SK-N-SH (cell line): Measurements from ENCODE around the gene CUX1. TPM values are rescaled to one million over a fixed set of nuclear protein-coding genes. Genes with fewer than 3 reads are reported as not detected.
A peak's percentile ranks its signal among the peaks of the same experiment; 100 is the strongest.
"Not testable (repeated sequence)": the region's sequence is repeated elsewhere in the genome, so short reads cannot be mapped to it uniquely, and the experiment has no call there.

Experiments
- CTCF ChIA-PET: fragments of 300-600, 350-600 bp; formaldehyde crosslinking; extraction: SDS; loops from one replicate; lab custom pipeline; 2021; lab: Yijun Ruan, JAX
- POLR2A ChIA-PET: fragments of 350-600 bp; sonication (Branson Sonifier 250); formaldehyde crosslinking; extraction: SDS; loops from one replicate; lab custom pipeline; 2020; ENCODE audit warnings: antibody characterized with exemption, inconsistent platforms; lab: Yijun Ruan, JAX
- DNase-seq: peaks from one replicate; pipeline ENCODE4 v3.0.0; 2012
- H2AFZ ChIP-seq: fragments of 200-600 bp; sonication (generic); 2 replicates; pipeline ENCODE4 v1.8.1; 2016; ENCODE audit warnings: antibody characterized with exemption, mild to moderate bottlenecking, low read depth
- H3F3A ChIP-seq: fragments of 200-600 bp; sonication (generic); replicated peaks from 2 replicates; pipeline ENCODE3; 2016; ENCODE audit warnings: antibody characterized with exemption, mild to moderate bottlenecking; ENCODE audit not compliant: insufficient read depth
- H3K27ac ChIP-seq, 2 experiments: fragments of 200-500 bp in 1 of 2; fragments of 200-600 bp in 1 of 2; sonication (Bioruptor generic) in 1 of 2; sonication (generic), shearing (Covaris generic) in 1 of 2; 2 replicates each; pipeline versions ENCODE4 v1.5.1 to v1.6.1; 2014 to 2016; ENCODE audit warnings: low read depth in 2 of 2, inconsistent platforms in 1 of 2, low read length in 1 of 2, mild to moderate bottlenecking in 1 of 2, mixed read lengths in 1 of 2
- H3K27me3 ChIP-seq: fragments of 200-600 bp; sonication (generic), shearing (Covaris generic); 2 replicates; pipeline ENCODE4 v1.6.1; 2016; ENCODE audit warnings: mixed run types; ENCODE audit not compliant: insufficient read depth
- H3K36me3 ChIP-seq, 2 experiments: fragments of 200-500 bp in 1 of 2; fragments of 200-600 bp in 1 of 2; sonication (Bioruptor generic) in 1 of 2; sonication (generic) in 1 of 2; replicated peaks in 1 of 2; 2 replicates each; pipeline versions ENCODE3 to v1.5.1; 2014 to 2016; ENCODE audit warnings: low read length in 1 of 2, mild to moderate bottlenecking in 1 of 2; ENCODE audit not compliant: insufficient read depth in 2 of 2, control insufficient read depth in 1 of 2
- H3K4me1 ChIP-seq, 2 experiments: fragments of 200-500 bp in 1 of 2; fragments of 200-600 bp in 1 of 2; sonication (Bioruptor generic) in 1 of 2; sonication (generic), shearing (Covaris generic) in 1 of 2; 2 replicates each; pipeline versions ENCODE4 v1.5.1 to v1.6.1; 2014 to 2016; ENCODE audit warnings: low read depth in 1 of 2, low read length in 1 of 2, mixed run types in 1 of 2; ENCODE audit not compliant: insufficient read depth in 2 of 2, control insufficient read depth in 1 of 2
- H3K4me2 ChIP-seq: fragments of 200-600 bp; sonication (generic), shearing (Covaris generic); 2 replicates; pipeline ENCODE4 v1.6.1; 2017; ENCODE audit warnings: mixed run types
- H3K4me3 ChIP-seq, 2 experiments: fragments of 200-500 bp in 1 of 2; fragments of 200-600 bp in 1 of 2; sonication (Bioruptor generic) in 1 of 2; sonication (generic), shearing (Covaris generic) in 1 of 2; 2 replicates each; pipeline versions ENCODE4 v1.5.1 to v1.8.1; 2014 to 2016; ENCODE audit warnings: low read depth in 2 of 2, inconsistent platforms in 1 of 2, low read length in 1 of 2, mild to moderate bottlenecking in 1 of 2, mixed read lengths in 1 of 2, moderate library complexity in 1 of 2
- H3K79me2 ChIP-seq: fragments of 200-600 bp; sonication (generic); 2 replicates; pipeline ENCODE4 v1.8.1; 2017; ENCODE audit warnings: mild to moderate bottlenecking; ENCODE audit not compliant: insufficient read depth
- H3K9ac ChIP-seq: fragments of 200-600 bp; sonication (generic); 2 replicates; pipeline ENCODE4 v1.6.1; 2017; ENCODE audit warnings: mixed run types
- H3K9me2 ChIP-seq: fragments of 200-600 bp; sonication (generic); 2 replicates; pipeline ENCODE4 v1.6.1; 2017; ENCODE audit warnings: mixed run types
- H3K9me3 ChIP-seq: fragments of 200-600 bp; sonication (generic); 2 replicates; pipeline ENCODE4 v1.6.1; 2017; ENCODE audit warnings: mixed run types, mild to moderate bottlenecking, moderate library complexity
- H4K20me1 ChIP-seq: fragments of 200-600 bp; sonication (generic); 2 replicates; pipeline ENCODE4 v1.6.1; 2017; ENCODE audit warnings: mild to moderate bottlenecking, mixed run types; ENCODE audit not compliant: insufficient read depth
- EP300 ChIP-seq, 2 experiments: IDR thresholded peaks; 2 replicates each; pipeline versions ENCODE4 v1.4.0 to v1.6.1; 2012; ENCODE audit warnings: borderline replicate concordance in 1 of 2, low read depth in 1 of 2, low read length in 1 of 2
- FOXJ3 ChIP-seq: sonication (generic); formaldehyde crosslinking; IDR thresholded peaks from 2 replicates; pipeline ENCODE4 v1.5.1; 2020; ENCODE audit warnings: mild to moderate bottlenecking, missing genetic modification reagents
- GATA2 ChIP-seq: sonication (generic); formaldehyde crosslinking; IDR thresholded peaks from 2 replicates; pipeline ENCODE4 v1.5.0; 2020; ENCODE audit warnings: mild to moderate bottlenecking, missing genetic modification reagents
- JUND ChIP-seq: IDR thresholded peaks from 2 replicates; pipeline ENCODE4 v1.4.0; 2012
- MAX ChIP-seq: IDR thresholded peaks from 2 replicates; pipeline ENCODE4 v1.4.0; 2012; ENCODE audit warnings: low read depth
- MEF2A ChIP-seq: IDR thresholded peaks from 2 replicates; pipeline ENCODE4 v1.4.0; 2012; ENCODE audit warnings: low read depth, borderline replicate concordance
- MXI1 ChIP-seq: IDR thresholded peaks from 2 replicates; pipeline ENCODE4 v1.6.1; 2012; ENCODE audit warnings: mild to moderate bottlenecking, low read depth, low read length, improper control_type of control experiment
- RXRA ChIP-seq: IDR thresholded peaks from 2 replicates; pipeline ENCODE4 v1.4.0; 2012; ENCODE audit warnings: low read depth, mild to moderate bottlenecking, borderline replicate concordance
- TCF12 ChIP-seq: IDR thresholded peaks from 2 replicates; pipeline ENCODE4 v1.4.0; 2012
- USF1 ChIP-seq: IDR thresholded peaks from 2 replicates; pipeline ENCODE4 v1.4.0; 2012; ENCODE audit warnings: low read depth, borderline replicate concordance
- WGBS: methylation state at CpG from one replicate; pipeline ENCODE4 v1.1.6; 2017; ENCODE audit warnings: low lambda C conversion rate; 5-methylcytosine and 5-hydroxymethylcytosine counted together
- polyA plus RNA-seq, 3 experiments: library from polyadenylated mRNA; depleted of rRNA; stranded (reverse); fragments of >200 nt; gene quantifications; 2 replicates each; pipeline ENCODE4 v1.2.3, GENCODE V29; 2012

CUX1 gene
- polyA plus RNA-seq, 1 of the 3 experiments (the other 2 are of a cell fraction): 68.6 TPM

- Histone ChIP-seq H3K9ac (no peak overlapping the region), H3F3A (no peaks in the 10 kb centered on the region), H3K36me3 (peaks cover 14 to 33% of the 10 kb centered on the region in 2 experiments), H3K4me2 (no peak overlapping the region), H4K20me1 (no peaks in the 10 kb centered on the region), H3K27me3 (no peaks in the 10 kb centered on the region), H3K27ac (no peak overlapping the region), H3K9me3 (no peaks in the 10 kb centered on the region), H2AFZ (no peak overlapping the region), H3K79me2 (no peaks in the 10 kb centered on the region), H3K4me3 (no peak overlapping the region), H3K4me1 (peaks cover 0 to 4% of the 10 kb centered on the region in 2 experiments; a peak in 1 of 4 replicates), H3K9me2 (no peaks in the 10 kb centered on the region)
- ChIA-PET CTCF (interaction anchor here (1.5 kb wide), 1 partner anchor 579 kb away, joined by 4 read pairs; no protein-coding TSS in a partner anchor), POLR2A (no interaction called here)
- DNase-seq: no peak
- TF ChIP-seq USF1 (no peak), EP300 (IDR thresholded peaks at IDR 0.05; ENCODE audit: borderline replicate concordance in 1 of 2, low read depth in 1 of 2, low read length in 1 of 2) (peak in 1 of 2 experiments; percentile 56; a peak in 1 of 4 replicates), MXI1 (no peak), TCF12 (peak; percentile 53), GATA2 (CRISPR knock-in tag) (peak; percentile 45; the same call in 1 of the 2 replicates), MEF2A (no peak)
- WGBS: 77% methylated on average over 8 of the region's 8 CpGs
Observed at GRCh38 chr7:102181517-102181916, 364.1 kb downstream of the CUX1 start.

- no peak for DNase-seq
- Histone ChIP-seq H3K79me2 (no peaks in the 10 kb centered on the region), H3K27me3 (no peaks in the 10 kb centered on the region), H3K4me2 (no peak overlapping the region), H3K4me3 (no peak overlapping the region), H3F3A (no peaks in the 10 kb centered on the region), H3K36me3 (peaks cover 14 to 30% of the 10 kb centered on the region in 2 experiments), H3K4me1 (peaks cover 0 to 4% of the 10 kb centered on the region in 2 experiments; a peak in 1 of 4 replicates), H2AFZ (no peak overlapping the region), H4K20me1 (no peaks in the 10 kb centered on the region), H3K27ac (no peak overlapping the region), H3K9me2 (no peaks in the 10 kb centered on the region), H3K9me3 (no peaks in the 10 kb centered on the region), H3K9ac (no peak overlapping the region)
- 65% methylated on average over 3 of the region's 3 CpGs for WGBS
- ChIA-PET POLR2A (no interaction called here), CTCF (interaction anchor here (1.2 to 1.5 kb wide), 2 partner anchors 42 to 580 kb away, joined by 3 to 4 read pairs; no protein-coding TSS in a partner anchor)
- no peak for TF ChIP-seq MAX
- no peak for TF ChIP-seq FOXJ3 (CRISPR knock-in tag)
- no peak for TF ChIP-seq JUND
- TF ChIP-seq RXRA: no peak
- TF ChIP-seq MXI1: no peak
Observed at GRCh38 chr7:102182016-102182415, 364.6 kb downstream of the CUX1 start.

GRCh38 chr7:102183848-102184247 lies 366.4 kb downstream of the CUX1 start:
- H3K36me3 ChIP-seq: peaks cover 12 to 30% of the 10 kb centered on the region in 2 experiments

More at GRCh38 chr7:102183848-102184247, 366.4 kb downstream of the CUX1 start:
- H3K27me3 ChIP-seq, H2AFZ ChIP-seq, H3K9ac ChIP-seq, H3K4me3 ChIP-seq, H3K9me3 ChIP-seq, H3K79me2 ChIP-seq, H4K20me1 ChIP-seq, POLR2A ChIA-PET, H3F3A ChIP-seq, DNase-seq, H3K27ac ChIP-seq, H3K4me2 ChIP-seq, H3K9me2 ChIP-seq, H3K4me1 ChIP-seq: not testable (repeated sequence)
- CTCF ChIA-PET: interaction anchor here (1.2 kb wide), 2 partner anchors 87 to 149 kb away, joined by 3 read pairs; no protein-coding TSS in a partner anchor
- 95% methylated on average over 7 of the region's 7 CpGs for WGBS
